ENCODE measurements around the gene TAC1.
"Not testable (repeated sequence)": the region's sequence is repeated elsewhere in the genome, so short reads cannot be mapped to it uniquely, and the experiment has no call there.

TAC1 gene

DNA sequence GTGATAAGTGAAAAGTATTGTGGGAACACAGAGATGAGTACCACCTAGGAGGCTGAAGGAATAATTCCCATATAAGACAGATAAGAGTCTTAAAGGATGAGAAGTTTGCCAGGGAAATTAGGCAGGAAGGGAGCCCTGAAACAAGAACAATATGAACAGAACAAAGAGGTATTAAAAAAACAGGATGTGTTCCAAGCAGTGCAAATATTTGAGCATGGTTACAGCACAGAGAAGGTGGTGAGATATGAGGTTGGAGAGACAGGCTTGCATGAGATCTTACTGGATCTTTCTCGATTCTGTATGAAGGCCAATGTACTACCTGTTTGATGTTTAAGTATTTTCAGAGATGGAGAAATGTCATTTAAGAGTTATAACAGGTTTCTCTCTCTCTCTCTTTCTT lies 20.3 kb downstream of the TAC1 start:
- TF ChIP-seq CTCF (IDR thresholded peaks at IDR 0.05; ENCODE audit: insufficient read depth, low read depth, low read length, missing control alignments) = no peak
- no peak for DNase-seq (ENCODE audit: low read depth)

GRCh38 chr7:97757824-97758223 lies 25.9 kb downstream of the TAC1 start:
- no peak for TF ChIP-seq CTCF (IDR thresholded peaks at IDR 0.05; ENCODE audit: insufficient read depth, low read depth, low read length, missing control alignments)
- H3K4me3 ChIP-seq (ENCODE audit: low read depth, low read length) = no peak overlapping the region
- no peak for DNase-seq (ENCODE audit: low read depth)

More for the DNA sequence above, 20.3 kb downstream of the TAC1 start:
- H3K4me3 ChIP-seq (ENCODE audit: low read depth, low read length) = no peak overlapping the region

GRCh38 chr7:97770850-97771249 lies 39.0 kb downstream of the TAC1 start:
- TF ChIP-seq CTCF (IDR thresholded peaks at IDR 0.05; ENCODE audit: insufficient read depth, low read depth, low read length, missing control alignments) = no peak
- DNase-seq (ENCODE audit: low read depth) = no peak
- H3K4me3 ChIP-seq (ENCODE audit: low read depth, low read length) = no peak overlapping the region

DNA sequence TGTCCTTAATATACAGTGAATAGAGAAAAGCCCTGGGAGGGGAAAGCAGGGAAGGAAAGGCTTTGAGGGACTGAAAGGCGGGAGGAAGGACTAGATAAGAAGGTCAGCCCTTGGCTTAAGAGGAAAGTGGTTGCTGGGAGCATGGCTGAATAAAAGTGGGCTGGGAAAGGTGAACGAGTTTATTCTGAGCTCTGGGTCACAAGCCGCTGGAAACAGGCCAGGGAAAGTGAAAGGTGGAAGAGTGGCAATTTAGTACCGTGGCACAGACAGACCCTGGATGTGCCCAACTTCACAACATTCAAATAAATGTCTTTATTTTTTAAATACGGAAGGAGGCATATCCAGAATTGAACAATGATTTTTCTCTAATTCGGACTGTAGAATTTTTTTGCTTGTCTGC lies 39.7 kb downstream of the TAC1 start:
- H3K4me3 ChIP-seq (ENCODE audit: low read depth, low read length) = no peak overlapping the region
- no peak for DNase-seq (ENCODE audit: low read depth)
- no peak for TF ChIP-seq CTCF (IDR thresholded peaks at IDR 0.05; ENCODE audit: insufficient read depth, low read depth, low read length, missing control alignments)

GRCh38 chr7:97772045-97772901 lies 40.4 kb downstream of the TAC1 start:
- no peak for TF ChIP-seq CTCF (IDR thresholded peaks at IDR 0.05; ENCODE audit: insufficient read depth, low read depth, low read length, missing control alignments)
- no peak for DNase-seq (ENCODE audit: low read depth)
- no peak overlapping the region for H3K4me3 ChIP-seq (ENCODE audit: low read depth, low read length)

DNA sequence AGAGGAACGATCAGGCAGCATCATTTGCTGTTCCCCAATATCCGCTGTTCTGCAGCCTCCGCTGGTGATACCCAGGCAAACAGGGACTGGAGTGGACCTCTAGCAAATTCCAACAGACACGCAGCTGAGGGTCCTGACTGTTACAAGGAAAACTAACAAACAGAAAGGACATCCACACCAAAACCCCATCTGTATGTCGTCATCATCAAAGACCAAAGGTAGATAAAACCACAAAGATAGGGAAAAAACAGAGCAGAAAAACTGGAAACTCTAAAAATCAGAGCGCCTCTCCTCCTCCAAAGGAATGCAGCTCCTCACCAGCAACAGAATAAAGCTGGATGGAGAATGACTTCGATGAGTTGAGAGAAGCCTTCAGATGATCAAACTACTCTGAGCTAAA lies 54.5 kb downstream of the TAC1 start:
- not testable (repeated sequence) for H3K4me3 ChIP-seq (ENCODE audit: low read depth, low read length); DNase-seq (ENCODE audit: low read depth)
